ENCODE data around the gene DCBLD1.

Gene DCBLD1

GRCh38 chr6:117503211-117503610 lies 20.7 kb downstream of the DCBLD1 start:
- no peak overlapping the region for H3K4me3 ChIP-seq (ENCODE audit: low read depth, low read length)
- peaks cover 3 to 9% of the 10 kb centered on the region in 2 experiments for H3K4me1 ChIP-seq (ENCODE audit: control insufficient read depth in 1 of 2, insufficient read depth in 2 of 2, low read length in 2 of 2)
- H2BK12ac ChIP-seq (ENCODE audit: low read length) = no peak overlapping the region
- DNase-seq = no peak
- WGBS (ENCODE audit: extremely low coverage, insufficient coverage, insufficient read length) = no CpG with 5 or more reads among the region's 2 CpGs
- H3K23ac ChIP-seq (ENCODE audit: low read length) = no peak overlapping the region
- no peaks in the 10 kb centered on the region for H3K27me3 ChIP-seq (ENCODE audit: insufficient read depth, low read length)
- no peak overlapping the region for H4K91ac ChIP-seq (ENCODE audit: low read depth, low read length)
- no peak overlapping the region for H3K4me2 ChIP-seq (ENCODE audit: low read length)
- H3K36me3 ChIP-seq (ENCODE audit: control insufficient read depth in 1 of 2, insufficient read depth in 2 of 2, low read length in 2 of 2) = peaks cover 0 to 5% of the 10 kb centered on the region in 2 experiments
- no peak overlapping the region for H4K8ac ChIP-seq (ENCODE audit: low read depth, low read length)
- H2AK5ac ChIP-seq (ENCODE audit: low read length) = no peak overlapping the region
- H3K4ac ChIP-seq (ENCODE audit: low read depth, low read length) = no peak overlapping the region
- H2BK120ac ChIP-seq (ENCODE audit: insufficient read depth, low read length, poor library complexity) = no peak overlapping the region
- H3K9me3 ChIP-seq (ENCODE audit: insufficient read depth, low read depth, low read length) = no peaks in the 10 kb centered on the region
- no peaks in the 10 kb centered on the region for H3K79me2 ChIP-seq (ENCODE audit: control insufficient read depth, insufficient read depth, low read length, poor library complexity)
- H3K18ac ChIP-seq (ENCODE audit: low read length) = no peak overlapping the region
- no peak overlapping the region for H3K27ac ChIP-seq (ENCODE audit: low read depth, low read length)
- no peak overlapping the region for H2AFZ ChIP-seq (ENCODE audit: insufficient read depth, low read length, poor library complexity)
- H2BK5ac ChIP-seq (ENCODE audit: low read depth, low read length, poor library complexity) = no peak overlapping the region
- H4K12ac ChIP-seq (ENCODE audit: low read depth, low read length) = no peak overlapping the region
- H3K14ac ChIP-seq (ENCODE audit: low read length) = no peak overlapping the region
- H3K79me1 ChIP-seq (ENCODE audit: low read length) = peaks cover 3% of the 10 kb centered on the region
- no peak overlapping the region for H3K9ac ChIP-seq (ENCODE audit: low read length)

- no CpG with 5 or more reads among the region's 7 CpGs for WGBS (ENCODE audit: extremely low coverage, insufficient coverage, insufficient read length)
- H4K8ac ChIP-seq (ENCODE audit: low read depth, low read length) = no peak overlapping the region
- H2AK5ac ChIP-seq (ENCODE audit: low read length) = no peak overlapping the region
- H3K9ac ChIP-seq (ENCODE audit: low read length) = no peak overlapping the region
- no peak overlapping the region for H2BK12ac ChIP-seq (ENCODE audit: low read length)
- no peak overlapping the region for H3K4me2 ChIP-seq (ENCODE audit: low read length)
- no peaks in the 10 kb centered on the region for H3K9me3 ChIP-seq (ENCODE audit: insufficient read depth, low read depth, low read length)
- H3K27ac ChIP-seq (ENCODE audit: low read depth, low read length) = no peak overlapping the region
- DNase-seq = no peak
- H3K14ac ChIP-seq (ENCODE audit: low read length) = no peak overlapping the region
- peaks cover 1 to 7% of the 10 kb centered on the region in 2 experiments for H3K36me3 ChIP-seq (ENCODE audit: control insufficient read depth in 1 of 2, insufficient read depth in 2 of 2, low read length in 2 of 2)
- H3K79me1 ChIP-seq (ENCODE audit: low read length) = peaks cover 6% of the 10 kb centered on the region
- H3K23ac ChIP-seq (ENCODE audit: low read length) = no peak overlapping the region
- no peak overlapping the region for H3K4ac ChIP-seq (ENCODE audit: low read depth, low read length)
- H3K4me3 ChIP-seq (ENCODE audit: low read depth, low read length) = no peak overlapping the region
- no peaks in the 10 kb centered on the region for H3K79me2 ChIP-seq (ENCODE audit: control insufficient read depth, insufficient read depth, low read length, poor library complexity)
- H2BK120ac ChIP-seq (ENCODE audit: insufficient read depth, low read length, poor library complexity) = no peak overlapping the region
- H3K4me1 ChIP-seq (ENCODE audit: control insufficient read depth in 1 of 2, insufficient read depth in 2 of 2, low read length in 2 of 2) = peaks cover 5 to 16% of the 10 kb centered on the region in 2 experiments
- H4K91ac ChIP-seq (ENCODE audit: low read depth, low read length) = no peak overlapping the region
- H3K27me3 ChIP-seq (ENCODE audit: insufficient read depth, low read length) = no peaks in the 10 kb centered on the region
- H4K12ac ChIP-seq (ENCODE audit: low read depth, low read length) = no peak overlapping the region
- no peak overlapping the region for H2BK5ac ChIP-seq (ENCODE audit: low read depth, low read length, poor library complexity)
- no peak overlapping the region for H2AFZ ChIP-seq (ENCODE audit: insufficient read depth, low read length, poor library complexity)
- no peak overlapping the region for H3K18ac ChIP-seq (ENCODE audit: low read length)
These were observed 22.1 kb downstream of the DCBLD1 start for GRCh38 chr6:117504478-117505144.

- Histone ChIP-seq H3K18ac (ENCODE audit: low read length) (no peak overlapping the region), H2AFZ (ENCODE audit: insufficient read depth, low read length, poor library complexity) (no peak overlapping the region), H3K9ac (ENCODE audit: low read length) (no peak overlapping the region), H3K79me1 (ENCODE audit: low read length) (peaks cover 9% of the 10 kb centered on the region), H3K9me3 (ENCODE audit: insufficient read depth, low read depth, low read length) (no peaks in the 10 kb centered on the region), H2AK5ac (ENCODE audit: low read length) (no peak overlapping the region), H4K8ac (ENCODE audit: low read depth, low read length) (peak overlapping the region; percentile 35), H3K4me2 (ENCODE audit: low read length) (no peak overlapping the region), H3K4me3 (ENCODE audit: low read depth, low read length) (no peak overlapping the region), H2BK12ac (ENCODE audit: low read length) (no peak overlapping the region), H3K14ac (ENCODE audit: low read length) (no peak overlapping the region), H2BK120ac (ENCODE audit: insufficient read depth, low read length, poor library complexity) (no peak overlapping the region), H3K27ac (ENCODE audit: low read depth, low read length) (no peak overlapping the region), H2BK5ac (ENCODE audit: low read depth, low read length, poor library complexity) (no peak overlapping the region), H4K12ac (ENCODE audit: low read depth, low read length) (no peak overlapping the region), H3K27me3 (ENCODE audit: insufficient read depth, low read length) (no peaks in the 10 kb centered on the region), H3K36me3 (ENCODE audit: control insufficient read depth in 1 of 2, insufficient read depth in 2 of 2, low read length in 2 of 2) (peaks cover 2 to 8% of the 10 kb centered on the region in 2 experiments), H3K4me1 (ENCODE audit: control insufficient read depth in 1 of 2, insufficient read depth in 2 of 2, low read length in 2 of 2) (peaks cover 5 to 16% of the 10 kb centered on the region in 2 experiments), H3K23ac (ENCODE audit: low read length) (no peak overlapping the region), H4K91ac (ENCODE audit: low read depth, low read length) (no peak overlapping the region), H3K4ac (ENCODE audit: low read depth, low read length) (no peak overlapping the region), H3K79me2 (ENCODE audit: control insufficient read depth, insufficient read depth, low read length, poor library complexity) (no peaks in the 10 kb centered on the region)
- WGBS (ENCODE audit: extremely low coverage, insufficient coverage, insufficient read length) = no CpG with 5 or more reads among the region's 4 CpGs
- no peak for DNase-seq
These were observed 22.8 kb downstream of the DCBLD1 start for GRCh38 chr6:117505311-117505710.

- Histone ChIP-seq H2AK5ac (ENCODE audit: low read length) (no peak overlapping the region), H2AFZ (ENCODE audit: insufficient read depth, low read length, poor library complexity) (no peak overlapping the region), H3K18ac (ENCODE audit: low read length) (no peak overlapping the region), H2BK12ac (ENCODE audit: low read length) (no peak overlapping the region), H3K27ac (ENCODE audit: low read depth, low read length) (peak overlapping the region; percentile 29), H4K12ac (ENCODE audit: low read depth, low read length) (no peak overlapping the region), H3K4me3 (ENCODE audit: low read depth, low read length) (no peak overlapping the region), H2BK120ac (ENCODE audit: insufficient read depth, low read length, poor library complexity) (no peak overlapping the region), H2BK5ac (ENCODE audit: low read depth, low read length, poor library complexity) (peak overlapping the region; percentile 19), H3K27me3 (ENCODE audit: insufficient read depth, low read length) (no peaks in the 10 kb centered on the region), H3K23ac (ENCODE audit: low read length) (no peak overlapping the region), H3K9me3 (ENCODE audit: insufficient read depth, low read depth, low read length) (no peaks in the 10 kb centered on the region), H3K79me2 (ENCODE audit: control insufficient read depth, insufficient read depth, low read length, poor library complexity) (no peaks in the 10 kb centered on the region), H4K8ac (ENCODE audit: low read depth, low read length) (no peak overlapping the region), H3K4me2 (ENCODE audit: low read length) (no peak overlapping the region), H4K91ac (ENCODE audit: low read depth, low read length) (peak overlapping the region; percentile 8), H3K36me3 (ENCODE audit: control insufficient read depth in 1 of 2, insufficient read depth in 2 of 2, low read length in 2 of 2) (peaks cover 2 to 8% of the 10 kb centered on the region in 2 experiments), H3K14ac (ENCODE audit: low read length) (no peak overlapping the region), H3K4me1 (ENCODE audit: control insufficient read depth in 1 of 2, insufficient read depth in 2 of 2, low read length in 2 of 2) (peaks cover 5 to 20% of the 10 kb centered on the region in 2 experiments), H3K79me1 (ENCODE audit: low read length) (peaks cover 10% of the 10 kb centered on the region), H3K4ac (ENCODE audit: low read depth, low read length) (no peak overlapping the region), H3K9ac (ENCODE audit: low read length) (no peak overlapping the region)
- WGBS (ENCODE audit: extremely low coverage, insufficient coverage, insufficient read length) = no CpG with 5 or more reads among the region's 3 CpGs
- no peak for DNase-seq
These were observed 23.8 kb downstream of the DCBLD1 start for GRCh38 chr6:117506180-117506835.
